Measurements from ENCODE around the gene LUC7L2.
"Not testable (repeated sequence)": the region's sequence is repeated elsewhere in the genome, so short reads cannot be mapped to it uniquely, and the experiment has no call there.

Gene LUC7L2

DNA sequence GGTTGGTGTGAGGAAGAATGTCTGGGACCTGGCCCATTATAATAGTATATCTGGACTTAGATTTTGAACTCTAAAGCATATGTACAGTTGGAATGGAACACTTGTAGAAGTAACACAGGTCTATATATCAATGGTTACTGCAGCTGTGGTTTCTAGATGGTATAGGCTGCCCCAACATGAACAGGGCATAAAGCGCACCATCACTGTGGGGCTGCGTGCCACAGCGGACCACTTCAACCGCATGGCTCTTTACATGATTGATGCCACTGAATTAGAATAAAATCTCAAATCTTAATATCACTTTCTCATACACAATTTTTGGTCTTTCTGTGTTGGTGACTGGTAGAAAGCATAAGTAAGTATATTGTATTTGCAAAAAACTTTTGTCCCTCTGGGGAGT lies 64.3 kb downstream of the LUC7L2 start:
- Histone ChIP-seq H2AFZ (ENCODE audit: low read length) (no peak overlapping the region), H3K79me2 (ENCODE audit: low read length) (peaks cover 10% of the 10 kb centered on the region; the same call in 1 of the 2 replicates), H3K27ac (ENCODE audit: low read length) (no peak overlapping the region), H4K20me1 (ENCODE audit: insufficient read depth, low read length) (no peaks in the 10 kb centered on the region), H3K4me3 (ENCODE audit: low read length) (no peak overlapping the region), H3K27me3 (replicated peaks; ENCODE audit: insufficient read depth, low read length) (no peaks in the 10 kb centered on the region), H3K4me1 (ENCODE audit: low read length) (no peaks in the 10 kb centered on the region), H3F3A (ENCODE audit: insufficient read depth, low read length) (0 out of 2 replicates have a peak, but pooled peaks cover 2% of the 10 kb centered on the region), H3K9me3 (replicated peaks; ENCODE audit: insufficient read depth, low read length) (no peaks in the 10 kb centered on the region), H3K9ac (ENCODE audit: low read length) (no peak overlapping the region), H3K4me2 (ENCODE audit: low read depth, low read length) (no peak overlapping the region), H3K9me2 (replicated peaks; ENCODE audit: insufficient read depth, low read length) (no peaks in the 10 kb centered on the region), H3K36me3 (replicated peaks; ENCODE audit: insufficient read depth, low read length) (peaks cover 12% of the 10 kb centered on the region)
- TF ChIP-seq EZH2phosphoT487 (IDR thresholded peaks at IDR 0.05; ENCODE audit: low read length) (no peak), EZH2 (optimal IDR thresholded peaks at IDR 0.05; ENCODE audit: low read depth, low read length) (no peak)
- TF ChIP-seq, protein P1, sequence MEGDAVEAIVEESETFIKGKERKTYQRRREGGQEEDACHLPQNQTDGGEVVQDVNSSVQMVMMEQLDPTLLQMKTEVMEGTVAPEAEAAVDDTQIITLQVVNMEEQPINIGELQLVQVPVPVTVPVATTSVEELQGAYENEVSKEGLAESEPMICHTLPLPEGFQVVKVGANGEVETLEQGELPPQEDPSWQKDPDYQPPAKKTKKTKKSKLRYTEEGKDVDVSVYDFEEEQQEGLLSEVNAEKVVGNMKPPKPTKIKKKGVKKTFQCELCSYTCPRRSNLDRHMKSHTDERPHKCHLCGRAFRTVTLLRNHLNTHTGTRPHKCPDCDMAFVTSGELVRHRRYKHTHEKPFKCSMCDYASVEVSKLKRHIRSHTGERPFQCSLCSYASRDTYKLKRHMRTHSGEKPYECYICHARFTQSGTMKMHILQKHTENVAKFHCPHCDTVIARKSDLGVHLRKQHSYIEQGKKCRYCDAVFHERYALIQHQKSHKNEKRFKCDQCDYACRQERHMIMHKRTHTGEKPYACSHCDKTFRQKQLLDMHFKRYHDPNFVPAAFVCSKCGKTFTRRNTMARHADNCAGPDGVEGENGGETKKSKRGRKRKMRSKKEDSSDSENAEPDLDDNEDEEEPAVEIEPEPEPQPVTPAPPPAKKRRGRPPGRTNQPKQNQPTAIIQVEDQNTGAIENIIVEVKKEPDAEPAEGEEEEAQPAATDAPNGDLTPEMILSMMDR (IDR thresholded peaks at IDR 0.05; ENCODE audit: low read length), result no peak
- DNase-seq, result no peak

DNA sequence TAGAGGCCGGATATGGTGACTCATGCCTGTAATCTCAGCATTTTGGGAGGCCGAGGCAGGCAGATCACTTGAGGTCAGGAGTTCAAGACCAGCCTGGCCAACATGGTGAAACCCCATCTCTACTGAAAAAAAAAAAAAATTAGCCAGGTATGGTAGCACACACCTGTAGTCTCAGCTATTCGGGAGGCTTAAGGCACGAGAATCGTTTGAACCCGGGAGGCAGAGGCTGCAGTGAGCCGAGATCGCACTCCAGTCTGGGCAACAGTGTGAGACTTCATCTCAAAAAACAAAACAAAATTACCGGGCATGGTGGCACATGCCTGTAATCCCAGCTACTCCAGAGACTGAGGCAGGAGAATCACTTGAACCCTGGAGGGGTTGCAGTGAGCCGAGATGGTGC lies 66.0 kb downstream of the LUC7L2 start:
- not testable (repeated sequence) for H3K4me3 ChIP-seq (ENCODE audit: low read length); H3K27me3 ChIP-seq (replicated peaks; ENCODE audit: insufficient read depth, low read length); H2AFZ ChIP-seq (ENCODE audit: low read length); H3K4me2 ChIP-seq (ENCODE audit: low read depth, low read length); H3K79me2 ChIP-seq (ENCODE audit: low read length); H3K36me3 ChIP-seq (replicated peaks; ENCODE audit: insufficient read depth, low read length); H3K9ac ChIP-seq (ENCODE audit: low read length); H4K20me1 ChIP-seq (ENCODE audit: insufficient read depth, low read length); DNase-seq; H3K9me2 ChIP-seq (replicated peaks; ENCODE audit: insufficient read depth, low read length); H3K4me1 ChIP-seq (ENCODE audit: low read length); H3K9me3 ChIP-seq (replicated peaks; ENCODE audit: insufficient read depth, low read length); H3F3A ChIP-seq (ENCODE audit: insufficient read depth, low read length); H3K27ac ChIP-seq (ENCODE audit: low read length)

DNA sequence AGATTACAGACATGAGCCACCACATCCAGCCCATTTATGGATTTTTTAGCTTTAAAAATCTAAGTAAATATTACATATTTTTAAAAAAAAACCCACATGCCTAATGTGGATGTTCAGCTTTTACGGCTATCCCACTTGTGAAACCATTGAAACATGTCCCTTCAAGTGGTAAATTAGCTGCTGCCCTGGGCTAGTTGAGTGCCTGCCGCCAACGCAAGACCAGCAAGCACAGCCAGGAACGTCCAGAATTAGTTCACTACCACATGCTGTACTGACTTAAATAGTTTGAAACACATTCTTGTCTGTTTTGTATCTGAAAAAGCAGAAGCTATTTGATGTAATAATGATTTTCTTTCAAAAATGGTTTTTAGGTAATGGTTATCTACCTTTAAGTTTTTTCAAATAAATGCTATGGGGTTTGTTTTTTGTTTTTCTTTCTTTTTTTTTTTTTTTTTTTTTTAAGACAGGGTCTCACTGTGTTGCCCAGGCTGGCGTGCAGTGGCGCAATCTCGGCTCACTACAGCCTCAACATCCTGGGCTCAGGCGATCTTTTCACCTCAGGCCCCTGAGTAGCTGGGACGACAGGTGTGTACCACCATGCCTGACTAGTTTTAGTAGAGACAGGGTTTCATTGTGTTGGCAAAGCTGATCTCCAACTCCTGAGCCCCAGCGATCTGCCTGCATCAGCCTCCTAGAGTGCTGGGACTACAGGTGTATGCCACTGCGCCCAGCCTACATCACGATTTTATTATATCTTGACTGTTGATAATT lies 66.7 kb downstream of the LUC7L2 start:
- H3K9ac ChIP-seq (ENCODE audit: low read length), result no peak overlapping the region
- H3K4me3 ChIP-seq (ENCODE audit: low read length), result no peak overlapping the region
- no peak for DNase-seq
- no peaks in the 10 kb centered on the region for H3K9me3 ChIP-seq (replicated peaks; ENCODE audit: insufficient read depth, low read length)
- no peaks in the 10 kb centered on the region for H3K4me1 ChIP-seq (ENCODE audit: low read length)
- no peaks in the 10 kb centered on the region for H3K9me2 ChIP-seq (replicated peaks; ENCODE audit: insufficient read depth, low read length)
- peaks cover 7% of the 10 kb centered on the region for H3K36me3 ChIP-seq (replicated peaks; ENCODE audit: insufficient read depth, low read length)
- H3K4me2 ChIP-seq (ENCODE audit: low read depth, low read length), result no peak overlapping the region
- no peaks in the 10 kb centered on the region for H4K20me1 ChIP-seq (ENCODE audit: insufficient read depth, low read length)
- H3K79me2 ChIP-seq (ENCODE audit: low read length), result no peaks in the 10 kb centered on the region
- no peak overlapping the region for H3K27ac ChIP-seq (ENCODE audit: low read length)
- no peaks in the 10 kb centered on the region for H3K27me3 ChIP-seq (replicated peaks; ENCODE audit: insufficient read depth, low read length)
- no peak for TF ChIP-seq EZH2phosphoT487 (IDR thresholded peaks at IDR 0.05; ENCODE audit: low read length)
- no peak for TF ChIP-seq EZH2 (optimal IDR thresholded peaks at IDR 0.05; ENCODE audit: low read depth, low read length)
- TF ChIP-seq, protein P1 (IDR thresholded peaks at IDR 0.05; ENCODE audit: low read length), result no peak
- no peaks in the 10 kb centered on the region for H3F3A ChIP-seq (ENCODE audit: insufficient read depth, low read length)
- no peak overlapping the region for H2AFZ ChIP-seq (ENCODE audit: low read length)

DNA sequence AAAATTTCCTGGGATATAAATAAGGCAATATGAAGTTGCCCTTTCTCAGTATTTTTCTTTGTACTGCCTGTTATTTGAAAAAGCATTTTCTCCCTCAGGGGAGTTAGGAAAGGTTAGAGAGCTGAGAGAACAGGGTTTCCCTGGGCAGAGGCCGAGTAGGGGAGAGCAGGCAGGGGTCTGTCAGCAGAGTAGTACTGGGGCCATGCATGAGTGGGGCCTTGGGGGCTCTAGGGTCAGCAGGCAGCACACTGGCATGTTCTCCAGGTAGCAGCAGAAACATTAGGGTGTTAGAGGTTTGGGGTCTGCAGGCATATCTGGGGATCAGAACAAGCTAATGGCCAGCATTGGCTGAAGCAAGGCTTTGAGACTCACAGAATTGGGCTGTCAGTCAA lies 67.3 kb downstream of the LUC7L2 start:
- peaks cover 4% of the 10 kb centered on the region for H3K36me3 ChIP-seq (replicated peaks; ENCODE audit: insufficient read depth, low read length)

More for the DNA sequence above, 67.3 kb downstream of the LUC7L2 start:
- TF ChIP-seq, protein P1 (IDR thresholded peaks at IDR 0.05; ENCODE audit: low read length), result no peak
- TF ChIP-seq EZH2 (optimal IDR thresholded peaks at IDR 0.05; ENCODE audit: low read depth, low read length) (no peak), EZH2phosphoT487 (IDR thresholded peaks at IDR 0.05; ENCODE audit: low read length) (no peak)
- Histone ChIP-seq H4K20me1 (ENCODE audit: insufficient read depth, low read length) (no peaks in the 10 kb centered on the region), H3K27me3 (replicated peaks; ENCODE audit: insufficient read depth, low read length) (no peaks in the 10 kb centered on the region), H3F3A (ENCODE audit: insufficient read depth, low read length) (no peaks in the 10 kb centered on the region), H3K9ac (ENCODE audit: low read length) (no peak overlapping the region), H3K4me3 (ENCODE audit: low read length) (no peak overlapping the region), H3K9me3 (replicated peaks; ENCODE audit: insufficient read depth, low read length) (no peaks in the 10 kb centered on the region), H3K4me1 (ENCODE audit: low read length) (no peaks in the 10 kb centered on the region), H3K9me2 (replicated peaks; ENCODE audit: insufficient read depth, low read length) (no peaks in the 10 kb centered on the region), H3K27ac (ENCODE audit: low read length) (no peak overlapping the region), H2AFZ (ENCODE audit: low read length) (no peak overlapping the region), H3K79me2 (ENCODE audit: low read length) (no peaks in the 10 kb centered on the region), H3K4me2 (ENCODE audit: low read depth, low read length) (no peak overlapping the region)
- DNase-seq, result no peak

Measured in MM.1S (cell line).